Ascending aorta (tissue), 2 donors: ENCODE measurements around the gene SF3A2. TPM values are rescaled to one million over a fixed set of nuclear protein-coding genes. Genes with fewer than 3 reads are reported as not detected.

Experiments
- DNase-seq, 2 donors: peaks; one replicate each; pipeline ENCODE4 v3.0.0-alpha.2; 2019; ENCODE audit warnings: low spot score in 2 of 2
- H3K27ac ChIP-seq, 2 donors: fragments of 200-600 bp; sonication (generic); one replicate each; pipeline ENCODE4 v1.5.1; 2016 to 2017; ENCODE audit warnings: mild to moderate bottlenecking in 1 of 2
- H3K27me3 ChIP-seq: fragments of 200-600 bp; sonication (generic); one replicate; pipeline ENCODE4 v1.5.1; 2017
- H3K36me3 ChIP-seq, 2 donors: fragments of 200-600 bp; sonication (generic); one replicate each; pipeline ENCODE4 v1.5.1; 2016
- H3K4me1 ChIP-seq, 2 donors: fragments of 200-600 bp; sonication (generic); one replicate each; pipeline ENCODE4 v1.5.1; 2016 to 2017; ENCODE audit warnings: mild to moderate bottlenecking in 1 of 2
- H3K4me3 ChIP-seq, 2 donors: fragments of 200-600 bp; sonication (generic); one replicate each; pipeline ENCODE4 v1.5.1; 2016 to 2017; ENCODE audit warnings: mild to moderate bottlenecking in 1 of 2
- H3K9me3 ChIP-seq, 2 donors: fragments of 200-600 bp; sonication (generic); one replicate each; pipeline ENCODE4 v1.5.1; 2016
- intact Hi-C: fragments of 100-400 bp; cut with DNase I; formaldehyde crosslinking; loops from one replicate; pipeline ENCODE4 v1.15.1; 2023
- total RNA-seq: library from RNA; depleted of rRNA; stranded (reverse); fragments of >200 nt; gene quantifications from one replicate; pipeline ENCODE4 v1.1.0, GENCODE V29; 2016
- TF ChIP-seq, protein P1 (sequence below), 3 experiments: fragments of 200-600 bp in 2 of 3; fragments of 450-650 bp in 1 of 3; sonication (generic) in 2 of 3; IDR thresholded peaks; one replicate each; pipeline ENCODE4 v1.5.1; 2016 to 2019; ENCODE audit warnings: antibody characterized with exemption in 3 of 3, mild to moderate bottlenecking in 1 of 3, moderate library complexity in 1 of 3

Gene SF3A2
- total RNA-seq, 1 donor from 2014 or later = 21.3 TPM

DNA sequence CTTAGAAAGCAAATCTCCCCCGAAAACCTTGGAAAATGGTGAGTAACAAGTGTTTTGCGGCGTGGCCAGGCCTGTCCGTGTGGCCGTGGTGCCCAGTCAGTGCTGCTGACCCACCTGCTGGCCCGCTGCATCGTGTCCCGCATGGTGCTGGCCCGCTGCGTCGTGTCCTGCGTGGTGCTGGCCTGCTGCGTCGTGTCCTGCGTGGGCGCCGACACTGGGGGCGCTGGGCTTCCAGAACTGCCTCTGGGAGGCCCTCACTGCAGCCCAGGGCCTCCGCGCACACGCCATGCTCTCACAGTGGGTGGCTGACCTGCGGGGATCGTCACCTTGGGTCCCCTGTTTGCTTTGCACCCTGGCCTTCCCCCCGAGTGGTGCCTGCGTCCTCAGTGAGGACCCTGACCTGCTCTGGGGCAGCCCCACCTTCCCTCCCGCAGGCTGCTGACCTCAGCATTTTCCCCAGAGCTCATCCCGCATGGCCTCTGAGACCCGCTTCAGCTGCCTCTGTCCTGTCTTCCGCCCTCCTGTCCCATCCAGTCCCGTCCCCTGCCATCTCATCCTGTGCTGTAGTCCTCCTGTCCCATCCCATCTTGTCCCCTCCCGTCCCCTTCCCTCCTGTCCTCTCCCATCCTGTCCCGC, 11.1 kb upstream of the SF3A2 start:
- Histone ChIP-seq H3K4me3 (no peak overlapping the region), H3K9me3 (no peaks in the 10 kb centered on the region), H3K27me3 (no peaks in the 10 kb centered on the region), H3K36me3 (peaks cover 44 to 90% of the 10 kb centered on the region in 2 donors), H3K27ac (no peak overlapping the region), H3K4me1 (no peaks in the 10 kb centered on the region)
- no peak for DNase-seq
- intact Hi-C loops = no loop called here
- TF ChIP-seq, protein P1, sequence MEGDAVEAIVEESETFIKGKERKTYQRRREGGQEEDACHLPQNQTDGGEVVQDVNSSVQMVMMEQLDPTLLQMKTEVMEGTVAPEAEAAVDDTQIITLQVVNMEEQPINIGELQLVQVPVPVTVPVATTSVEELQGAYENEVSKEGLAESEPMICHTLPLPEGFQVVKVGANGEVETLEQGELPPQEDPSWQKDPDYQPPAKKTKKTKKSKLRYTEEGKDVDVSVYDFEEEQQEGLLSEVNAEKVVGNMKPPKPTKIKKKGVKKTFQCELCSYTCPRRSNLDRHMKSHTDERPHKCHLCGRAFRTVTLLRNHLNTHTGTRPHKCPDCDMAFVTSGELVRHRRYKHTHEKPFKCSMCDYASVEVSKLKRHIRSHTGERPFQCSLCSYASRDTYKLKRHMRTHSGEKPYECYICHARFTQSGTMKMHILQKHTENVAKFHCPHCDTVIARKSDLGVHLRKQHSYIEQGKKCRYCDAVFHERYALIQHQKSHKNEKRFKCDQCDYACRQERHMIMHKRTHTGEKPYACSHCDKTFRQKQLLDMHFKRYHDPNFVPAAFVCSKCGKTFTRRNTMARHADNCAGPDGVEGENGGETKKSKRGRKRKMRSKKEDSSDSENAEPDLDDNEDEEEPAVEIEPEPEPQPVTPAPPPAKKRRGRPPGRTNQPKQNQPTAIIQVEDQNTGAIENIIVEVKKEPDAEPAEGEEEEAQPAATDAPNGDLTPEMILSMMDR (IDR thresholded peaks at IDR 0.05) = no peak

DNA sequence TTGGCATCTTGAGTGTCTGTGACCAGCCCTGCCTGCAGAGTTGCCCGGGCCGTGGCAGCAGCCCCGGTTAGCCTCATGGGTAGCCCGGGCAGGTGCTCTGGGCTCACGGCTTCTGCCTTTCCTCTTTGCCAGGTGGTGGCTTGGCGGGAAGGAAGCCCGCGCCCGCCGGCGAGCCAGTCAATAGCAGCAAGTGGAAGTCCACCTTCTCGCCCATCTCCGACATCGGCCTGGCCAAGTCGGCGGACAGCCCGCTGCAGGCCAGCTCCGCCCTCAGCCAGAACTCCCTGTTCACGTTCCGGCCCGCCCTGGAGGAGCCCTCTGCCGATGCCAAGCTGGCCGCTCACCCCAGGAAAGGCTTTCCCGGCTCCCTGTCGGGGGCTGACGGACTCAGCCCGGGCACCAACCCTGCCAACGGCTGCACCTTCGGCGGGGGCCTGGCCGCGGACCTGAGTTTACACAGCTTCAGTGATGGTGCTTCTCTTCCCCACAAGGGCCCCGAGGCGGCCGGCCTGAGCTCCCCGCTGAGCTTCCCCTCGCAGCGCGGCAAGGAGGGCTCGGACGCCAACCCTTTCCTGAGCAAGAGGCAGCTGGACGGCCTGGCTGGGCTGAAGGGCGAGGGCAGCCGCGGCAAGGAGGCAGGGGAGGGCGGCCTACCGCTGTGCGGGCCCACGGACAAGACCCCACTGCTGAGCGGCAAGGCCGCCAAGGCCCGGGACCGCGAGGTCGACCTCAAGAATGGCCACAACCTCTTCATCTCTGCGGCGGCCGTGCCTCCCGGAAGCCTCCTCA, 10.4 kb upstream of the SF3A2 start:
- no peaks in the 10 kb centered on the region for H3K4me1 ChIP-seq
- no peak overlapping the region for H3K27ac ChIP-seq
- no peaks in the 10 kb centered on the region for H3K9me3 ChIP-seq
- intact Hi-C loops = no loop called here
- H3K27me3 ChIP-seq = no peaks in the 10 kb centered on the region
- peaks cover 39 to 89% of the 10 kb centered on the region in 2 donors for H3K36me3 ChIP-seq
- DNase-seq = no peak
- TF ChIP-seq, protein P1 (IDR thresholded peaks at IDR 0.05) = no peak
- no peak overlapping the region for H3K4me3 ChIP-seq

DNA sequence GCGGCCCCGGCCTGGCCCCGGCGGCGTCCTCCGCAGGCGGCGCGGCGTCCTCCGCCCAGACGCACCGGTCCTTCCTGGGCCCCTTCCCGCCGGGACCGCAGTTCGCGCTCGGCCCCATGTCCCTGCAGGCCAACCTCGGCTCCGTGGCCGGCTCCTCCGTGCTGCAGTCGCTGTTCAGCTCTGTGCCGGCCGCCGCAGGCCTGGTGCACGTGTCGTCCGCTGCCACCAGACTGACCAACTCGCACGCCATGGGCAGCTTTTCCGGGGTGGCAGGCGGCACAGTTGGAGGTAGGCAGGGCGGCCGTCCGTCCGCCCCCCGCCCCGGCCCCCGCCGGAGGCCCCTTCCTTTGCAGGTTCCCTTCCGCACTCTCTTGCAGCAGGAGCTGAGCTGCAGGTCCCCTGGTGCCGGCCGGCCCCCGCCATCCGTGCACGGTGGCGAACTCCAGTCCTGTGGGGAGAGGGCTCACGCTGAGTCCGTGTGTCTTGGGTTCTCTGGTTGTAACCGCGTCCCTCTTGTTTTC, 9.7 kb upstream of the SF3A2 start:
- TF ChIP-seq, protein P1 (IDR thresholded peaks at IDR 0.05) = no peak
- intact Hi-C loops = no loop called here
- no peaks in the 10 kb centered on the region for H3K27me3 ChIP-seq
- H3K36me3 ChIP-seq = peaks cover 39 to 86% of the 10 kb centered on the region in 2 donors
- H3K27ac ChIP-seq = no peak overlapping the region
- no peak for DNase-seq
- no peaks in the 10 kb centered on the region for H3K4me1 ChIP-seq
- no peaks in the 10 kb centered on the region for H3K9me3 ChIP-seq
- H3K4me3 ChIP-seq = no peak overlapping the region

DNA sequence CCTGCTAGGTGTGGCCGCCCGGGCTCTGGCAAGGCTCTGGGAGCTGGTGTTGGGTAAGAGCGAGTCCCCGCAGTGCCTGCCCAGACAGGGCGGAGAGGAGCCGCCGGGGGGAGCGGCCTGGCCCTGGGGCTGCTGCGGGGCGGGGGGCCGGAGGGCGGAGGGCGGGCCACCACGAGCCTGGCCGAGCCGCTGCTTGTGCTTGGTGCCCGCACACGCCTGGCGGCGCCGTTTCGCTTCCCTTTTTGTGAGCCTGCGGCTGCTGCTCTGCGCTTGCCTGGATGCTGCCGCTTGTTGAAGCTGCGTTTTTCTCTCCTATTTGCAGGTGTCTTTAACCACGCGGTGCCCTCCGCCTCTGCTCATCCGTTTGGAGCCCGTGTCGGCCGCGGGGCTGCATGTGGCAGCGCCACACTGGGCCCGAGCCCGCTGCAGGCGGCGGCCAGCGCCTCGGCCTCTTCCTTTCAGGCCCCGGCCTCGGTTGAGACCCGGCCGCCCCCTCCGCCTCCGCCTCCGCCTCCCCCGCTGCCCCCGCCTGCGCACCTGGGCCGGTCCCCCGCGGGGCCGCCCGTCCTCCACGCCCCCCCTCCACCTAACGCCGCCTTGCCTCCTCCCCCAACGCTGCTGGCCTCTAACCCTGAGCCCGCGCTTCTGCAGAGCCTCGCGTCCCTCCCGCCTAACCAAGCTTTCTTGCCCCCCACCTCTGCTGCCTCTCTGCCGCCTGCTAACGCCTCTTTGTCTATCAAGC, 9.0 kb upstream of the SF3A2 start:
- H3K36me3 ChIP-seq = peaks cover 40 to 84% of the 10 kb centered on the region in 2 donors
- TF ChIP-seq, protein P1 (IDR thresholded peaks at IDR 0.05) = no peak
- no peak for DNase-seq
- no peaks in the 10 kb centered on the region for H3K27me3 ChIP-seq
- H3K9me3 ChIP-seq = no peaks in the 10 kb centered on the region
- no peak overlapping the region for H3K4me3 ChIP-seq
- no peaks in the 10 kb centered on the region for H3K4me1 ChIP-seq
- H3K27ac ChIP-seq = no peak overlapping the region
- intact Hi-C loops = no loop called here

DNA sequence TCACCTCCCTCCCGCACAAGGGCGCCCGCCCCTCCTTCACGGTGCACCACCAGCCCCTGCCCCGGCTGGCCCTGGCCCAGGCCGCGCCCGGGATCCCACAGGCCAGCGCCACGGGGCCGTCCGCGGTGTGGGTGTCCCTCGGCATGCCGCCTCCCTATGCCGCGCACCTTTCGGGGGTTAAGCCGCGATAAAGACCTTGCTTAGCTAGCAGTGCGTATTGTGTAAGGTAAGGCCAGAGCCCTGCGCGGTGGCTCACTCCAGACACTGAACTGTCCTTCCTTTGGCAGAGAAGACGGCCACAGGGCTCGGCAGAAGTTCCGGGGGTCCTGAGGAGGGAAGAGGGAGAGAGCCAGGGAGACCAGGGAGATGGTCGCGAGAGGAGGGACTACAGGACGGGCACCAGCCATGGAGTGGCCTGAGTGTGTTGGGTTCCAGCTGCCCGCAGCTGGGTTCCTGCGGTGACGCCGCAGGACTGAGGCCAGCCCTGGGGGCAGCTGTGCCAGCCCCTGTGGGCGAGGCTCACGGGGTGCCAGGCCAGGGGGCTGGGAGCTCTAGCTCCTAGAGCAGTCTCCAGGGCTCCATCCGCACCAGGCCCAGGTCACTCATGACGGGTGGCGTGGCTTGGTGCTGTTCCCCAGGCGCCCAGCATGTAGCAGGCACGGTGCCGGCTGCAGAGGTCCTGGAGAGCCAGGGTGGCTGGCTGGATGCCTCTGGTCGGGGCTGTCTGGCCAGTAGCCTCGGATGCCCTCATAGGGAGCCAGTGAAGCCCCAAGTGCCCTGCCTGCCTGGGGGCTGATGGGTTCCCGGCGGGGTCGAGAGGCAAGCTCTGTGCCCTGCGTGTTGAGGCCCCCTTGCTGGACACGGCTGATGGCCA, 8.2 kb upstream of the SF3A2 start:
- TF ChIP-seq, protein P1 (IDR thresholded peaks at IDR 0.05) = no peak
- no peak for DNase-seq
- intact Hi-C loops = no loop called here
- Histone ChIP-seq H3K27me3 (no peaks in the 10 kb centered on the region), H3K27ac (peak overlapping the region in 1 of 2 donors; percentile 7), H3K4me1 (no peaks in the 10 kb centered on the region), H3K9me3 (no peaks in the 10 kb centered on the region), H3K4me3 (no peak overlapping the region), H3K36me3 (peaks cover 47 to 84% of the 10 kb centered on the region in 2 donors)
